WTC11 (cell line): Measurements from ENCODE around the gene IL4I1. TPM values are rescaled to one million over a fixed set of nuclear protein-coding genes. Genes with fewer than 3 reads are reported as not detected.

Experiments
- ATAC-seq: fragments of 200-7000 bp; cut with Tn5 transposase; 2 replicates; pipeline ENCODE4 v1.10.0; 2021; ENCODE audit warnings: mild to moderate bottlenecking, moderate library complexity
- CTCF ChIA-PET: fragments of 300-600 bp; sonication (Branson Sonifier 250); formaldehyde crosslinking; loops from one replicate; lab custom pipeline; 2021; ENCODE audit warnings: antibody characterized with exemption; lab: Charles Lee
- POLR2A ChIA-PET: fragments of 350-600 bp; sonication (Branson Sonifier 250); formaldehyde crosslinking; loops from one replicate; lab custom pipeline; 2021; ENCODE audit warnings: antibody characterized with exemption; lab: Charles Lee
- DNase-seq: peaks from one replicate; pipeline ENCODE4 v3.0.0; 2021; ENCODE audit warnings: low spot score
- H3K27ac Mint-ChIP-seq: 2 replicates; pipeline ENCODE4 v1.8.0; 2021; ENCODE audit warnings: mixed read lengths
- H3K27me3 Mint-ChIP-seq: 2 replicates; pipeline ENCODE4 v1.8.0; 2021; ENCODE audit warnings: low read depth, mild to moderate bottlenecking, moderate library complexity, mixed read lengths
- H3K36me3 Mint-ChIP-seq: 2 replicates; pipeline ENCODE4 v1.8.0; 2021; ENCODE audit warnings: mixed read lengths
- H3K4me1 Mint-ChIP-seq: 2 replicates; pipeline ENCODE4 v1.8.0; 2022; ENCODE audit warnings: mixed read lengths
- H3K4me3 Mint-ChIP-seq: 2 replicates; pipeline ENCODE4 v1.8.0; 2021; ENCODE audit warnings: mild to moderate bottlenecking, moderate library complexity, mixed read lengths
- H3K9me3 Mint-ChIP-seq: 2 replicates; pipeline ENCODE4 v1.8.0; 2021; ENCODE audit warnings: mixed read lengths
- ATF1 ChIP-seq: sonication (generic); formaldehyde crosslinking; IDR thresholded peaks from 2 replicates; pipeline ENCODE4 v1.8.1; 2023; ENCODE audit warnings: mild to moderate bottlenecking, moderate library complexity, missing genetic modification reagents
- GABPB1 ChIP-seq: sonication (generic); formaldehyde crosslinking; IDR thresholded peaks from 2 replicates; pipeline ENCODE4 v1.8.1; 2023; ENCODE audit warnings: mild to moderate bottlenecking, missing genetic modification reagents
- NFE2L1 ChIP-seq: sonication (generic); formaldehyde crosslinking; IDR thresholded peaks from 2 replicates; pipeline ENCODE4 v1.8.1; 2023; ENCODE audit warnings: missing genetic modification reagents
- NR1H2 ChIP-seq: sonication (generic); formaldehyde crosslinking; IDR thresholded peaks from 2 replicates; pipeline ENCODE4 v1.9.0; 2021; ENCODE audit warnings: mild to moderate bottlenecking, moderate library complexity, missing genetic modification reagents
- NR2C2 ChIP-seq: sonication (generic); formaldehyde crosslinking; IDR thresholded peaks from 2 replicates; pipeline ENCODE4 v1.8.0; 2022; ENCODE audit warnings: mild to moderate bottlenecking, missing genetic modification reagents
- TCF7 ChIP-seq: sonication (generic); formaldehyde crosslinking; IDR thresholded peaks from 2 replicates; pipeline ENCODE4 v1.8.0; 2022; ENCODE audit warnings: mild to moderate bottlenecking, low read depth, missing genetic modification reagents, moderate library complexity
- USF1 ChIP-seq: sonication (generic); formaldehyde crosslinking; IDR thresholded peaks from 2 replicates; pipeline ENCODE4 v1.8.0; 2022; ENCODE audit warnings: mild to moderate bottlenecking, missing genetic modification reagents
- USF2 ChIP-seq: sonication (generic); formaldehyde crosslinking; IDR thresholded peaks from 2 replicates; pipeline ENCODE4 v1.8.1; 2023; ENCODE audit warnings: mild to moderate bottlenecking, missing genetic modification reagents, moderate library complexity
- ZNF232 ChIP-seq: sonication (generic); formaldehyde crosslinking; IDR thresholded peaks from 2 replicates; pipeline ENCODE4 v1.8.0; 2022; ENCODE audit warnings: mild to moderate bottlenecking, missing genetic modification reagents
- ZNF281 ChIP-seq: sonication (generic); formaldehyde crosslinking; IDR thresholded peaks from 2 replicates; pipeline ENCODE4 v1.8.0; 2023; ENCODE audit warnings: mild to moderate bottlenecking, missing genetic modification reagents
- ZNF396 ChIP-seq: fragments of 250-450 bp; sonication (Bioruptor Pico); IDR thresholded peaks from 2 replicates; pipeline ENCODE4 v1.8.0; 2021; ENCODE audit warnings: mild to moderate bottlenecking, moderate library complexity, borderline replicate concordance
- ZNF425 ChIP-seq: fragments of 250-450 bp; sonication (Bioruptor Pico); conservative IDR thresholded peaks from 2 replicates; pipeline ENCODE4 v1.9.0; 2021; ENCODE audit warnings: mild to moderate bottlenecking
- total RNA-seq: library from RNA; stranded (reverse); gene quantifications from 3 replicates; pipeline ENCODE4 v1.2.3, GENCODE V29; 2021
- TF ChIP-seq, protein P1 (sequence below): sonication (generic); formaldehyde crosslinking; IDR thresholded peaks from 2 replicates; pipeline ENCODE4 v1.8.1; 2022; ENCODE audit warnings: low read depth, missing genetic modification reagents, borderline replicate concordance
- TF ChIP-seq, protein P2 (sequence below): sonication (generic); formaldehyde crosslinking; conservative IDR thresholded peaks from 2 replicates; pipeline ENCODE4 v1.8.1; 2022; ENCODE audit warnings: mild to moderate bottlenecking, missing genetic modification reagents
- TF ChIP-seq, protein P3 (sequence below): fragments of 250-450 bp; sonication (Bioruptor Pico); IDR thresholded peaks from 2 replicates; pipeline ENCODE4 v1.9.0; 2021; ENCODE audit warnings: moderate library complexity, mild to moderate bottlenecking, inconsistent platforms, borderline replicate concordance

IL4I1 gene
- total RNA-seq, 1 experiment from 2014 or later: 0.83 TPM

- ChIA-PET POLR2A (no interaction called here), CTCF (interaction anchor here (0.6 to 1.9 kb wide), 5 partner anchors 12 to 376 kb away, joined by 3 to 7 read pairs (median 3); no protein-coding TSS in a partner anchor)
- Mint-ChIP-seq H3K9me3 (no peaks in the 10 kb centered on the region), H3K27me3 (no peaks in the 10 kb centered on the region; the same call in 1 of the 2 replicates), H3K4me3 (no peak overlapping the region), H3K27ac (no peak overlapping the region), H3K36me3 (no peaks in the 10 kb centered on the region), H3K4me1 (no peaks in the 10 kb centered on the region)
- ATAC-seq (no peak), DNase-seq (no peak)
- no peak for TF ChIP-seq ATF1 (CRISPR knock-in tag)
- TF ChIP-seq, protein P1, sequence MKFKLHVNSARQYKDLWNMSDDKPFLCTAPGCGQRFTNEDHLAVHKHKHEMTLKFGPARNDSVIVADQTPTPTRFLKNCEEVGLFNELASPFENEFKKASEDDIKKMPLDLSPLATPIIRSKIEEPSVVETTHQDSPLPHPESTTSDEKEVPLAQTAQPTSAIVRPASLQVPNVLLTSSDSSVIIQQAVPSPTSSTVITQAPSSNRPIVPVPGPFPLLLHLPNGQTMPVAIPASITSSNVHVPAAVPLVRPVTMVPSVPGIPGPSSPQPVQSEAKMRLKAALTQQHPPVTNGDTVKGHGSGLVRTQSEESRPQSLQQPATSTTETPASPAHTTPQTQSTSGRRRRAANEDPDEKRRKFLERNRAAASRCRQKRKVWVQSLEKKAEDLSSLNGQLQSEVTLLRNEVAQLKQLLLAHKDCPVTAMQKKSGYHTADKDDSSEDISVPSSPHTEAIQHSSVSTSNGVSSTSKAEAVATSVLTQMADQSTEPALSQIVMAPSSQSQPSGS (CRISPR knock-in tag): no peak
- TF ChIP-seq NFE2L1: no peak
- no peak for TF ChIP-seq ZNF281 (CRISPR knock-in tag)
- TF ChIP-seq, protein P2, sequence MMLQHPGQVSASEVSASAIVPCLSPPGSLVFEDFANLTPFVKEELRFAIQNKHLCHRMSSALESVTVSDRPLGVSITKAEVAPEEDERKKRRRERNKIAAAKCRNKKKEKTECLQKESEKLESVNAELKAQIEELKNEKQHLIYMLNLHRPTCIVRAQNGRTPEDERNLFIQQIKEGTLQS (CRISPR knock-in tag): no peak
- no peak for TF ChIP-seq NR2C2 (CRISPR knock-in tag)
- TF ChIP-seq USF2 (CRISPR knock-in tag): no peak
- no peak for TF ChIP-seq TCF7 (CRISPR knock-in tag)
- TF ChIP-seq USF1: no peak
- no peak for TF ChIP-seq NR1H2 (CRISPR knock-in tag)
These were observed 39.9 kb upstream of the IL4I1 start for GRCh38 chr19:49936549-49936948.

- Mint-ChIP-seq H3K4me3 (no peak overlapping the region), H3K27ac (no peak overlapping the region), H3K27me3 (peaks cover under 1% of the 10 kb centered on the region), H3K36me3 (peaks cover under 1% of the 10 kb centered on the region; the same call in 1 of the 2 replicates), H3K4me1 (peaks cover 8% of the 10 kb centered on the region), H3K9me3 (no peaks in the 10 kb centered on the region)
- ATAC-seq (no peak), DNase-seq (no peak)
- POLR2A ChIA-PET: no interaction called here
- CTCF ChIA-PET: interaction anchor here (1.3 to 1.4 kb wide), 2 partner anchors 23 to 43 kb away, joined by 3 to 4 read pairs; no protein-coding TSS in a partner anchor
- TF ChIP-seq ZNF396 (no peak), ZNF232 (no peak), ZNF425 (CRISPR knock-in tag) (no peak), GABPB1 (CRISPR knock-in tag) (no peak)
- TF ChIP-seq, protein P3, sequence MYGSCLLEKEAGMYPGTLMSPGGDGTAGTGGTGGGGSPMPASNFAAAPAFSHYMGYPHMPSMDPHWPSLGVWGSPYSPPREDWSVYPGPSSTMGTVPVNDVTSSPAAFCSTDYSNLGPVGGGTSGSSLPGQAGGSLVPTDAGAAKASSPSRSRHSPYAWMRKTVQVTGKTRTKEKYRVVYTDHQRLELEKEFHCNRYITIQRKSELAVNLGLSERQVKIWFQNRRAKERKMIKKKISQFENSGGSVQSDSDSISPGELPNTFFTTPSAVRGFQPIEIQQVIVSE: no peak
These were observed 37.0 kb upstream of the IL4I1 start for GRCh38 chr19:49933643-49934042.
